Endodermal cell (in vitro differentiated cells): ENCODE results near the gene FMNL2. TPM values are rescaled to one million over a fixed set of nuclear protein-coding genes. Genes with fewer than 3 reads are reported as not detected.

Experiments used
- DNase-seq: peaks from one replicate; pipeline ENCODE4 v3.0.0-alpha.2; 2017
- H3K27ac ChIP-seq: 2 replicates; pipeline ENCODE4 v1.5.1; 2013; ENCODE audit warnings: mild to moderate bottlenecking, low read depth, low read length, moderate library complexity
- H3K27me3 ChIP-seq: 2 replicates; pipeline ENCODE4 v1.6.1; 2013; ENCODE audit warnings: mild to moderate bottlenecking, low read length, moderate library complexity; ENCODE audit not compliant: insufficient read depth, control insufficient read depth, poor library complexity, severe bottlenecking
- H3K36me3 ChIP-seq: 2 replicates; pipeline ENCODE4 v1.7.0; 2013; ENCODE audit warnings: mild to moderate bottlenecking, low read length, moderate library complexity; ENCODE audit not compliant: control insufficient read depth, insufficient read depth
- H3K4me1 ChIP-seq: one replicate; pipeline ENCODE4 v1.7.0; 2013; ENCODE audit warnings: low read length; ENCODE audit not compliant: control insufficient read depth, insufficient read depth
- H3K4me3 ChIP-seq: 2 replicates; pipeline ENCODE4 v1.5.1; 2013; ENCODE audit warnings: mild to moderate bottlenecking, low read length, moderate library complexity
- H3K9ac ChIP-seq: 2 replicates; pipeline ENCODE4 v1.6.1; 2013; ENCODE audit warnings: mild to moderate bottlenecking, low read length, moderate library complexity; ENCODE audit not compliant: poor library complexity, severe bottlenecking; ENCODE audit errors: extremely low read depth
- H3K9me3 ChIP-seq: 2 replicates; pipeline ENCODE4 v1.6.1; 2013; ENCODE audit warnings: mild to moderate bottlenecking, low read length, moderate library complexity; ENCODE audit not compliant: control insufficient read depth
- H3K27ac Mint-ChIP-seq: 2 replicates; pipeline ENCODE4 v1.8.0; 2020; ENCODE audit warnings: mixed read lengths
- H3K27me3 Mint-ChIP-seq: 2 replicates; pipeline ENCODE4 v1.8.0; 2021; ENCODE audit warnings: mild to moderate bottlenecking, mixed read lengths; ENCODE audit not compliant: insufficient read depth
- H3K36me3 Mint-ChIP-seq: 2 replicates; pipeline ENCODE4 v1.8.0; 2020; ENCODE audit warnings: low read depth, mixed read lengths
- H3K4me1 Mint-ChIP-seq: 2 replicates; pipeline ENCODE4 v1.8.0; 2020; ENCODE audit warnings: mixed read lengths
- H3K4me3 Mint-ChIP-seq: 2 replicates; pipeline ENCODE4 v1.8.0; 2020; ENCODE audit warnings: mild to moderate bottlenecking, moderate library complexity, mixed read lengths
- H3K9me3 Mint-ChIP-seq: 2 replicates; pipeline ENCODE4 v1.8.0; 2020; ENCODE audit warnings: mild to moderate bottlenecking, mixed read lengths
- CTCF ChIP-seq: fragments of 200-600 bp; sonication (generic); conservative IDR thresholded peaks from 2 replicates; pipeline ENCODE4 v1.5.0; 2021; ENCODE audit warnings: antibody characterized with exemption, mild to moderate bottlenecking
- WGBS, 2 experiments: methylation state at CpG; one replicate each; pipeline versions ENCODE4 v1.1.5 to v1.1.7; 2013; ENCODE audit warnings: missing lambda C conversion rate in 2 of 2, mixed read lengths in 1 of 2; ENCODE audit not compliant: insufficient coverage in 1 of 2, insufficient read length in 1 of 2; 5-methylcytosine and 5-hydroxymethylcytosine counted together
- total RNA-seq, 2 donors: library from RNA; stranded (reverse); fragmentation: NEBNext Ultra II Directional in 1 of 2; extraction: Animal tissue kit (Norgen Biotek cat#: 25700) in 1 of 2; gene quantifications; 2 replicates in 1 of 2; 3 replicates in 1 of 2; pipeline ENCODE4 v1.2.1, GENCODE V29; 2021

FMNL2 gene
- total RNA-seq, 2 donors from 2014 or later, result 49.4 to 51.8 TPM

GRCh38 chr2:152624805-152625204, 289.8 kb downstream of the FMNL2 start:
- no peaks in the 10 kb centered on the region for H3K4me1 ChIP-seq
- Mint-ChIP-seq H3K4me1 (peaks cover 3% of the 10 kb centered on the region), H3K36me3 (peaks cover 40% of the 10 kb centered on the region), H3K27me3 (no peaks in the 10 kb centered on the region), H3K9me3 (no peaks in the 10 kb centered on the region), H3K27ac (no peak overlapping the region), H3K4me3 (no peak overlapping the region)
- no peak overlapping the region for H3K9ac ChIP-seq
- H3K27ac ChIP-seq, result no peak overlapping the region
- no peaks in the 10 kb centered on the region for H3K9me3 ChIP-seq
- no peak overlapping the region for H3K4me3 ChIP-seq
- WGBS, 2 experiments, result 93 to 100% methylated on average over 2 to 3 of the region's 3 CpGs
- no peak for TF ChIP-seq CTCF
- no peaks in the 10 kb centered on the region for H3K27me3 ChIP-seq
- no peak for DNase-seq
- peaks cover 66% of the 10 kb centered on the region for H3K36me3 ChIP-seq

GRCh38 chr2:152626911-152627339, 292.0 kb downstream of the FMNL2 start:
- no peak overlapping the region for H3K4me3 ChIP-seq
- TF ChIP-seq CTCF, result no peak

GRCh38 chr2:152627351-152627957, 292.5 kb downstream of the FMNL2 start:
- DNase-seq, result no peak
- peaks cover 3% of the 10 kb centered on the region for H3K4me1 Mint-ChIP-seq
- Histone ChIP-seq H3K4me1 (no peaks in the 10 kb centered on the region), H3K27ac (no peak overlapping the region), H3K36me3 (peaks cover 64% of the 10 kb centered on the region), H3K9ac (no peak overlapping the region), H3K27me3 (no peaks in the 10 kb centered on the region), H3K9me3 (no peaks in the 10 kb centered on the region), H3K4me3 (no peak overlapping the region)
- peak; percentile 80 for TF ChIP-seq CTCF
- no peaks in the 10 kb centered on the region for H3K27me3 Mint-ChIP-seq
- 77% methylated on average over 1 of the region's 1 CpG; no CpG with 5 or more reads in 1 of the 2 experiments for WGBS, 2 experiments
- H3K27ac Mint-ChIP-seq, result no peak overlapping the region
- H3K4me3 Mint-ChIP-seq, result no peak overlapping the region
- H3K9me3 Mint-ChIP-seq, result no peaks in the 10 kb centered on the region
- H3K36me3 Mint-ChIP-seq, result peaks cover 31% of the 10 kb centered on the region

More at GRCh38 chr2:152626911-152627339, 292.0 kb downstream of the FMNL2 start:
- Histone ChIP-seq H3K27ac (no peak overlapping the region), H3K4me1 (no peaks in the 10 kb centered on the region), H3K27me3 (no peaks in the 10 kb centered on the region), H3K9ac (no peak overlapping the region), H3K9me3 (no peaks in the 10 kb centered on the region), H3K36me3 (peaks cover 62% of the 10 kb centered on the region)
- DNase-seq, result no peak
- Mint-ChIP-seq H3K9me3 (no peaks in the 10 kb centered on the region), H3K27ac (no peak overlapping the region), H3K27me3 (no peaks in the 10 kb centered on the region), H3K36me3 (peaks cover 29% of the 10 kb centered on the region), H3K4me1 (peaks cover 3% of the 10 kb centered on the region), H3K4me3 (no peak overlapping the region)
- 88 to 94% methylated on average over 4 of the region's 4 CpGs for WGBS, 2 experiments
